Naive B cell (primary cell): ENCODE measurements around the gene HDAC9. TPM values are rescaled to one million over a fixed set of nuclear protein-coding genes. Genes with fewer than 3 reads are reported as not detected.
A peak's percentile ranks its signal among the peaks of the same experiment; 100 is the strongest.

Experiments
- ATAC-seq, 2 donors: fragments of 150-1000 bp; cut with Tn5 transposase; 2 replicates each; pipeline ENCODE4 v1.10.0; 2021; ENCODE audit warnings: low read depth in 2 of 2, mild to moderate bottlenecking in 2 of 2, moderate library complexity in 2 of 2
- DNase-seq: peaks from one replicate; pipeline ENCODE4 v3.0.0; 2022
- H3K27ac Mint-ChIP-seq, 6 donors: one replicate each; pipeline ENCODE4 v1.8.0; 2020 to 2022; ENCODE audit warnings: mild to moderate bottlenecking in 6 of 6, mixed read lengths in 6 of 6, moderate library complexity in 5 of 6, inconsistent platforms in 2 of 6
- H3K27me3 Mint-ChIP-seq, 3 donors: one replicate each; pipeline ENCODE4 v1.8.0; 2021 to 2022; ENCODE audit warnings: mixed read lengths in 3 of 3, mild to moderate bottlenecking in 1 of 3
- H3K36me3 Mint-ChIP-seq, 2 donors: one replicate each; pipeline ENCODE4 v1.8.0; 2020 to 2022; ENCODE audit warnings: mixed read lengths in 2 of 2, inconsistent platforms in 1 of 2, mild to moderate bottlenecking in 1 of 2
- H3K4me1 Mint-ChIP-seq, 3 donors: one replicate each; pipeline ENCODE4 v1.8.0; 2020 to 2022; ENCODE audit warnings: mixed read lengths in 3 of 3, inconsistent platforms in 1 of 3, mild to moderate bottlenecking in 1 of 3, moderate library complexity in 1 of 3
- H3K4me3 Mint-ChIP-seq, 8 donors: one replicate each; pipeline ENCODE4 v1.8.0; 2020 to 2022; ENCODE audit warnings: mild to moderate bottlenecking in 8 of 8, mixed read lengths in 8 of 8, moderate library complexity in 8 of 8, inconsistent platforms in 2 of 8
- H3K9me3 Mint-ChIP-seq, 7 donors: one replicate each; pipeline ENCODE4 v1.8.0; 2020 to 2022; ENCODE audit warnings: mixed read lengths in 7 of 7, mild to moderate bottlenecking in 5 of 7, inconsistent platforms in 2 of 7, moderate library complexity in 1 of 7
- polyA plus RNA-seq, 6 donors: library from polyadenylated mRNA; unstranded; fragments of 300-500 nt; fragmentation: Illumina TruSeq; gene quantifications; one replicate each; pipeline ENCODE4 v1.2.3, GENCODE V29; 2021; ENCODE audit warnings: low read depth in 6 of 6

The HDAC9 gene
- polyA plus RNA-seq, 6 donors from 2014 or later, result 86.5 to 123 (median 108) TPM

DNA sequence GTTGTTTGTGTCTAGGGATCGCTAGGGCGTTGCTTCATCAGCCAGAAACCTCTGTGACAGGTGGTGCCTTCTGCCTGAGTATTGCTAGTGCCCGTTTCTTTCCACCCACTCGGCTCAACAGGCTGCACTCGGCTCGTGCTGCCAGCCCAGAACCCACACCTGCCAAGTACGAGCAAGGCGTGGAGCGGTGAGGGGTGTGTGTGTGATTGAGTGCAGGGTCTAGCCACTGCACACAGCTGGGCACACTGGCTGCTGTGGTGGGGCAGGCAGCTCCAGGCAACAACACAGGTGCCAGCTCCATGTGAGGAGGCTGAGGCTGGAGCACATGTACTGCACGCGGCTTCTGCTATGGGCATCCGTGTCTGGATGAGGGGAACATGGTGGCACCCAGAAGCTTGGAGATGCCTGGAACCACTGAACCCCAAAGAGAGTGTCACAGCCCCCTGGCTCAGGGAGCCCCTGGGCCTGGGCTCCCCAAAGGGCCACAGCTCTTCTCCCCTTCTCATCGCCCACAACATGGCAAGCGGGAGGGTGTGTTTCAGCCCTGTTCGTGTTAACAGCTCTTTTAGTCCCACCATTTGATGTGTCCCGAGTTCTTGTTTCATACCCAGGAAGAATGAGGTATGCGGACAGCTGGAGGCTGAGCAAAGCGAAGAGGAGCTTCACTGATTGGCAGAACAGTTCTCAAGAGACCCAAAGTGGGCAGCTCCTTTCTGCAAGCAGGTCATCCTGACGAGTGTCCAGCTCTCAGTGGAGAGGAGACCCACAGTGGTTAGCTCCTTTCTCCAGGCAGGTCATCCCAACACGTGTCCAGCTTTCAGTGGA, 78.1 kb downstream of the HDAC9 start:
- peak overlapping the region; percentile 13 to 88 (median 80) for H3K4me3 Mint-ChIP-seq
- no peaks in the 10 kb centered on the region for H3K27me3 Mint-ChIP-seq
- H3K4me1 Mint-ChIP-seq, result peaks cover 43 to 60% (median 54%) of the 10 kb centered on the region in 3 donors
- peaks cover 0 to under 1% of the 10 kb centered on the region in 2 donors for H3K36me3 Mint-ChIP-seq
- DNase-seq (peak; percentile 36), ATAC-seq (peak; percentile 85 to 86)
- H3K9me3 Mint-ChIP-seq, result no peaks in the 10 kb centered on the region
- H3K27ac Mint-ChIP-seq, result peak overlapping the region; percentile 69 to 93 (median 87)

DNA sequence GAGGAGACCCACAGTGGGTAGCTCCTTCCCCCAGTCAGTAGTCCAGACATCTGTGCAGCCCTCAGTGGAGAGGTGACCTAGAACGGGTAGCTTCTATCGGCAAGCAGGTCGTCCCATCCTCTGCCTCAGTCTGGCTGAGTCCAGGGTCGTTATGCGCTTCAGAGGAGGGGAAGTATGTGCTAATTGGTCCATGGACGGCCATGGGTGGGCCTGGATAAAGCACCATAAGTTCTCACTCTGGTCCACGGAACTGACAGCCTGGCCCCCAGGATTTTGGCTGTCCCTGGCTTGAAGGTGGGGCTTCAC, 78.6 kb downstream of the HDAC9 start:
- Mint-ChIP-seq H3K27me3 (no peaks in the 10 kb centered on the region), H3K4me1 (peaks cover 47 to 64% (median 59%) of the 10 kb centered on the region in 3 donors)

GRCh38 chr7:18574676-18575075, 79.1 kb downstream of the HDAC9 start:
- no peaks in the 10 kb centered on the region for H3K27me3 Mint-ChIP-seq
- DNase-seq (no peak), ATAC-seq (no peak)
- H3K27ac Mint-ChIP-seq, result peak overlapping the region in 1 of 6 donors; percentile 84
- H3K36me3 Mint-ChIP-seq, result peaks cover 0 to 8% of the 10 kb centered on the region in 2 donors
- no peaks in the 10 kb centered on the region for H3K9me3 Mint-ChIP-seq
- peaks cover 48 to 65% (median 63%) of the 10 kb centered on the region in 3 donors for H3K4me1 Mint-ChIP-seq
- peak overlapping the region in 1 of 8 donors; percentile 45 for H3K4me3 Mint-ChIP-seq

More for the DNA sequence above, 78.6 kb downstream of the HDAC9 start:
- Mint-ChIP-seq H3K9me3 (no peaks in the 10 kb centered on the region), H3K27ac (peak overlapping the region in 3 of 6 donors; percentile 69 to 84 (median 73)), H3K4me3 (peak overlapping the region in 2 of 8 donors; percentile 21 to 68), H3K36me3 (peaks cover 0 to 6% of the 10 kb centered on the region in 2 donors)
- DNase-seq (no peak), ATAC-seq (no peak)

GRCh38 chr7:18575622-18576572, 80.3 kb downstream of the HDAC9 start:
- Mint-ChIP-seq H3K4me3 (peak overlapping the region in 6 of 8 donors; percentile 9 to 70 (median 50)), H3K36me3 (peaks cover 0 to 8% of the 10 kb centered on the region in 2 donors), H3K27ac (peak overlapping the region in 5 of 6 donors; percentile 8 to 79 (median 44)), H3K9me3 (no peaks in the 10 kb centered on the region), H3K4me1 (peaks cover 48 to 72% (median 57%) of the 10 kb centered on the region in 3 donors), H3K27me3 (no peaks in the 10 kb centered on the region)
- no peak for ATAC-seq
- no peak for DNase-seq

GRCh38 chr7:18577096-18577771, 81.7 kb downstream of the HDAC9 start:
- no peaks in the 10 kb centered on the region for H3K9me3 Mint-ChIP-seq
- ATAC-seq, result peak; percentile 6 to 17
- peak overlapping the region in 5 of 8 donors; percentile 38 to 61 (median 47) for H3K4me3 Mint-ChIP-seq
- H3K36me3 Mint-ChIP-seq, result peaks cover 0 to 8% of the 10 kb centered on the region in 2 donors
- no peak for DNase-seq
- H3K4me1 Mint-ChIP-seq, result peaks cover 50 to 76% (median 55%) of the 10 kb centered on the region in 3 donors
- no peaks in the 10 kb centered on the region for H3K27me3 Mint-ChIP-seq
- peak overlapping the region in 5 of 6 donors; percentile 12 to 81 (median 69) for H3K27ac Mint-ChIP-seq

- H3K4me1 Mint-ChIP-seq, result peaks cover 38 to 56% (median 41%) of the 10 kb centered on the region in 3 donors
- no peak for ATAC-seq
Measured at GRCh38 chr7:18579698-18580097, 84.1 kb downstream of the HDAC9 start.

GRCh38 chr7:18580950-18581349, 85.4 kb downstream of the HDAC9 start:
- Mint-ChIP-seq H3K36me3 (peaks cover 0 to 17% of the 10 kb centered on the region in 2 donors), H3K4me1 (peaks cover 31 to 57% (median 38%) of the 10 kb centered on the region in 3 donors), H3K9me3 (no peaks in the 10 kb centered on the region), H3K4me3 (no peak overlapping the region), H3K27me3 (no peaks in the 10 kb centered on the region), H3K27ac (peak overlapping the region in 2 of 6 donors; percentile 28 to 66)
- DNase-seq (no peak), ATAC-seq (no peak)

More at GRCh38 chr7:18579698-18580097, 84.1 kb downstream of the HDAC9 start:
- H3K4me3 Mint-ChIP-seq, result no peak overlapping the region
- H3K36me3 Mint-ChIP-seq, result peaks cover 0 to 8% of the 10 kb centered on the region in 2 donors
- H3K9me3 Mint-ChIP-seq, result no peaks in the 10 kb centered on the region
- DNase-seq, result no peak
- peak overlapping the region in 1 of 6 donors; percentile 35 for H3K27ac Mint-ChIP-seq
- H3K27me3 Mint-ChIP-seq, result no peaks in the 10 kb centered on the region

GRCh38 chr7:18583305-18583704, 87.8 kb downstream of the HDAC9 start:
- H3K27me3 Mint-ChIP-seq, result no peaks in the 10 kb centered on the region
- ATAC-seq (no peak), DNase-seq (no peak)
- H3K36me3 Mint-ChIP-seq, result peaks cover 2 to 17% of the 10 kb centered on the region in 2 donors
- peaks cover 11 to 33% (median 16%) of the 10 kb centered on the region in 3 donors for H3K4me1 Mint-ChIP-seq
- peak overlapping the region in 1 of 6 donors; percentile 30 for H3K27ac Mint-ChIP-seq
- no peak overlapping the region for H3K4me3 Mint-ChIP-seq
- H3K9me3 Mint-ChIP-seq, result no peaks in the 10 kb centered on the region

GRCh38 chr7:18590241-18590640, 94.7 kb downstream of the HDAC9 start:
- H3K36me3 Mint-ChIP-seq, result peaks cover 22 to 36% of the 10 kb centered on the region in 2 donors
- no peak for DNase-seq
- no peaks in the 10 kb centered on the region for H3K9me3 Mint-ChIP-seq
- peak overlapping the region in 4 of 8 donors; percentile 13 to 33 (median 26) for H3K4me3 Mint-ChIP-seq
- peak; percentile 54 to 76 for ATAC-seq
- no peaks in the 10 kb centered on the region for H3K27me3 Mint-ChIP-seq
- H3K27ac Mint-ChIP-seq, result peak overlapping the region; percentile 22 to 95 (median 76)
- peaks cover 26 to 35% (median 31%) of the 10 kb centered on the region in 3 donors for H3K4me1 Mint-ChIP-seq

- Mint-ChIP-seq H3K36me3 (peaks cover 22 to 36% of the 10 kb centered on the region in 2 donors), H3K9me3 (no peaks in the 10 kb centered on the region), H3K27ac (peak overlapping the region in 4 of 6 donors; percentile 67 to 95 (median 85)), H3K4me1 (peaks cover 22 to 31% (median 29%) of the 10 kb centered on the region in 3 donors), H3K27me3 (no peaks in the 10 kb centered on the region), H3K4me3 (peak overlapping the region in 2 of 8 donors; percentile 16 to 20)
- DNase-seq, result no peak
- ATAC-seq, result peak; percentile 34 to 50
Measured at GRCh38 chr7:18590744-18591340, 95.3 kb downstream of the HDAC9 start.

DNA sequence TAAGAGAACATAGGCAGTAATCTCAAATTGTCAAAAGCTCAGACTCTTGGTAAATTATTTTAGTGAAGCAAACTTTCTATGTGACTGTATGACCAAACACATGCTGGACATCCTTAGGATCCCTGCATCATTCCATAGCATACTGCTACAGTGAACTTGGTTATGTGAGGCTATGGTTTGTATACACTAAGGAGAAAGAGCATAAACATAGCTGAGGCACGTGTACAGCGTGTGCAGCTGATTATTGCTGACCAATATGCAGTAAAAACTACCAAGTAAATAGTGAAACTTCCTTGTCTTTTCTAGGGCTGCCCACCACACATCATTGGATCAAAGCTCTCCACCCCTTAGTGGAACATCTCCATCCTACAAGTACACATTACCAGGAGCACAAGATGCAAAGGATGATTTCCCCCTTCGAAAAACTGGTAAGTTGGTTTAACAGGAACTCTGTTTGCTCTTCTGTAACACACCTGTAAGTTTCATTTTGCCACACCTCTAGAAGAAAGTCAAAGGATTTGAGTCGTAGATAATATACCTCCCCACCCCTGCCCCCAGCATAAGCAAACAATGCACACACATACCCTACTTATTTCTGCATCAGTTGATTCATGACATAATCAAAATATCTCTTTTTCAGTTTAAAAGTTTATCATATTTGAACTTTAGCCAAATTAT, 98.2 kb downstream of the HDAC9 start:
- peaks cover 0 to 1% (median 0%) of the 10 kb centered on the region in 7 donors for H3K9me3 Mint-ChIP-seq
- no peaks in the 10 kb centered on the region for H3K27me3 Mint-ChIP-seq
- H3K27ac Mint-ChIP-seq, result peak overlapping the region in 5 of 6 donors; percentile 16 to 80 (median 64)
- peak; percentile 25 to 28 for ATAC-seq
- H3K4me3 Mint-ChIP-seq, result peak overlapping the region in 1 of 8 donors; percentile 9
- H3K4me1 Mint-ChIP-seq, result peaks cover 19 to 29% (median 28%) of the 10 kb centered on the region in 3 donors
- DNase-seq, result no peak
- peaks cover 25 to 59% of the 10 kb centered on the region in 2 donors for H3K36me3 Mint-ChIP-seq

DNA sequence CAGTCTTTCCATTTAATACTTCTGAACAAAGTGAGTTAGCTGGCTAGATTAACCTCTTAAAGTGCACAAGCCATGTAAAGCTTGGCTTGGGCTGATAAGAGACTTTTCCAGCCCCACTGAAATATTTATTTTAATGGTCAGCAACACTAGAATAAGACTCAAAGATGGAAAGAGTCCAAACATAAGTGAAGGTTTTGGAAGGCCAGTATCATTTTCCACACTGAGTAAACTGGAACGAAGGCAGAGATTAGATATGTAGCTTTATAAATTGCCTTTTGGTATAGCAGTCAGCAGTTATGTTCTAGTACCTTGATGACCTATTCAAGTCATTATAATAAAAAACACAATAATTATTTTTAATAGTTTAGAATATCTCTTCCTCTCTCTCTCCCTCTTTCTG, 102.2 kb downstream of the HDAC9 start:
- Mint-ChIP-seq H3K4me1 (peaks cover 7 to 11% (median 9%) of the 10 kb centered on the region in 3 donors), H3K27ac (peak overlapping the region in 1 of 6 donors; percentile 16)
- ATAC-seq, result no peak

More for the DNA sequence above, 102.2 kb downstream of the HDAC9 start:
- Mint-ChIP-seq H3K36me3 (peaks cover 46 to 76% of the 10 kb centered on the region in 2 donors), H3K27me3 (no peaks in the 10 kb centered on the region), H3K9me3 (peaks cover 6 to 39% (median 25%) of the 10 kb centered on the region in 7 donors), H3K4me3 (no peak overlapping the region)
- DNase-seq, result no peak
